GM23338 (cell line): Measurements from ENCODE around the gene MARK3. TPM values are rescaled to one million over a fixed set of nuclear protein-coding genes. Genes with fewer than 3 reads are reported as not detected.

Experiments used
- ATAC-seq: fragments of 200-7000 bp; cut with Tn5 transposase; 3 replicates; pipeline ENCODE4 v1.9.1; 2020
- DNase-seq: peaks from one replicate; pipeline ENCODE4 v3.0.0-alpha.2; 2015; ENCODE audit warnings: low spot score
- H2AFZ ChIP-seq: fragments of 200-600 bp; sonication (generic); 2 replicates; pipeline ENCODE4 v1.8.0; 2016; ENCODE audit warnings: antibody characterized with exemption, mild to moderate bottlenecking, moderate library complexity
- H3F3A ChIP-seq: fragments of 200-600 bp; sonication (generic); replicated peaks from 2 replicates; pipeline ENCODE4 v1.8.0; 2017; ENCODE audit warnings: antibody characterized with exemption, mixed run types, low read depth
- H3K27ac ChIP-seq: fragments of 200-600 bp; sonication (generic); 2 replicates; pipeline ENCODE4 v1.6.1; 2016; ENCODE audit warnings: low read depth
- H3K27me3 ChIP-seq: fragments of 200-600 bp; sonication (generic); 2 replicates; pipeline ENCODE4 v1.8.0; 2016; ENCODE audit warnings: mild to moderate bottlenecking, mixed run types, moderate library complexity; ENCODE audit not compliant: insufficient read depth
- H3K36me3 ChIP-seq: fragments of 200-600 bp; sonication (generic); 2 replicates; pipeline ENCODE4 v1.8.0; 2016; ENCODE audit warnings: mild to moderate bottlenecking; ENCODE audit not compliant: insufficient read depth
- H3K4me1 ChIP-seq: fragments of 200-600 bp; sonication (generic); 2 replicates; pipeline ENCODE4 v1.8.0; 2016; ENCODE audit warnings: mild to moderate bottlenecking, moderate library complexity; ENCODE audit not compliant: insufficient read depth
- H3K4me2 ChIP-seq: fragments of 200-600 bp; sonication (generic); 2 replicates; pipeline ENCODE4 v1.7.1; 2017; ENCODE audit warnings: mixed run types
- H3K4me3 ChIP-seq: fragments of 200-600 bp; sonication (generic); 2 replicates; pipeline ENCODE4 v1.6.1; 2016; ENCODE audit warnings: mixed run types
- H3K79me2 ChIP-seq: fragments of 200-600 bp; sonication (generic); replicated peaks from 2 replicates; pipeline ENCODE4 v1.8.0; 2017; ENCODE audit warnings: mild to moderate bottlenecking; ENCODE audit not compliant: insufficient read depth
- H3K9me2 ChIP-seq: fragments of 200-600 bp; sonication (generic); 2 replicates; pipeline ENCODE4 v1.8.0; 2017; ENCODE audit not compliant: insufficient read depth
- H4K20me1 ChIP-seq: fragments of 200-600 bp; sonication (generic); replicated peaks from 2 replicates; pipeline ENCODE4 v1.8.0; 2017; ENCODE audit warnings: mild to moderate bottlenecking; ENCODE audit not compliant: insufficient read depth
- H3K27ac Mint-ChIP-seq: 2 replicates; pipeline ENCODE4 v1.8.0; 2020; ENCODE audit warnings: inconsistent platforms, mild to moderate bottlenecking, moderate library complexity, mixed read lengths
- H3K27me3 Mint-ChIP-seq: 3 replicates; pipeline ENCODE4 v1.8.0; 2022; ENCODE audit warnings: low read depth, mild to moderate bottlenecking, moderate library complexity, mixed read lengths, inconsistent platforms; ENCODE audit not compliant: insufficient read depth, poor library complexity
- H3K36me3 Mint-ChIP-seq: 3 replicates; pipeline ENCODE4 v1.8.0; 2021; ENCODE audit warnings: low read depth, mild to moderate bottlenecking, inconsistent platforms, moderate library complexity, mixed read lengths
- H3K4me1 Mint-ChIP-seq: 3 replicates; pipeline ENCODE4 v1.8.0; 2020; ENCODE audit warnings: mild to moderate bottlenecking, inconsistent platforms, mixed read lengths
- H3K4me3 Mint-ChIP-seq: 3 replicates; pipeline ENCODE4 v1.8.0; 2021; ENCODE audit warnings: moderate library complexity, mild to moderate bottlenecking, inconsistent platforms, mixed read lengths
- H3K9me3 Mint-ChIP-seq: 3 replicates; pipeline ENCODE4 v1.8.0; 2020; ENCODE audit warnings: moderate library complexity, mild to moderate bottlenecking, inconsistent platforms, mixed read lengths
- CREB1 ChIP-seq: fragments of 250-450 bp; sonication (Bioruptor Pico); IDR thresholded peaks from 2 replicates; pipeline ENCODE4 v1.5.0; 2020; ENCODE audit warnings: low read depth, mild to moderate bottlenecking, moderate library complexity
- EZH2 ChIP-seq: fragments of 200-600 bp; sonication (generic); IDR thresholded peaks from one replicate; pipeline ENCODE4 v1.8.0; 2017; ENCODE audit warnings: antibody characterized with exemption, mild to moderate bottlenecking, low read depth; ENCODE audit not compliant: unreplicated experiment
- EZH2phosphoT487 ChIP-seq: fragments of 200-600 bp; sonication (generic); IDR thresholded peaks from one replicate; pipeline ENCODE4 v1.8.1; 2018; ENCODE audit warnings: antibody characterized with exemption; ENCODE audit not compliant: unreplicated experiment
- JUNB ChIP-seq: IDR thresholded peaks from one replicate; pipeline ENCODE4 v1.6.1; 2016; ENCODE audit warnings: antibody characterized with exemption; ENCODE audit not compliant: unreplicated experiment
- STAT1 ChIP-seq: IDR thresholded peaks from one replicate; pipeline ENCODE4 v1.6.1; 2016; ENCODE audit warnings: antibody characterized with exemption; ENCODE audit not compliant: unreplicated experiment
- ZNF114 ChIP-seq: fragments of 250-450 bp; sonication (Bioruptor Pico); IDR thresholded peaks from 2 replicates; pipeline ENCODE4 v1.5.0; 2020; ENCODE audit warnings: mild to moderate bottlenecking, moderate library complexity
- ZNF331 ChIP-seq: fragments of 250-450 bp; sonication (Bioruptor Pico); IDR thresholded peaks from 2 replicates; pipeline ENCODE4 v1.5.0; 2020; ENCODE audit warnings: low read depth, mild to moderate bottlenecking, moderate library complexity
- polyA plus RNA-seq: library from polyadenylated mRNA; unstranded; fragments of >200 nt; fragmentation: Nextera tagmentation; extraction: Ambion mirVana; gene quantifications from 2 replicates; pipeline ENCODE4 v1.2.1, GENCODE V29; 2016
- total RNA-seq: library from RNA; depleted of rRNA; stranded (reverse); fragments of >200 nt; shearing (Covaris generic); gene quantifications from 2 replicates; pipeline ENCODE4 v1.2.3, GENCODE V29; 2014
- TF ChIP-seq, protein P1 (sequence below): IDR thresholded peaks from one replicate; pipeline ENCODE4 v1.6.1; 2018; ENCODE audit warnings: antibody characterized with exemption; ENCODE audit not compliant: unreplicated experiment
- TF ChIP-seq, protein P2 (sequence below): IDR thresholded peaks from 2 replicates; pipeline ENCODE4 v1.6.1; 2016; ENCODE audit warnings: antibody characterized with exemption
- TF ChIP-seq, protein P3 (sequence below), 2 experiments: fragments of 200-600 bp in 1 of 2; sonication (generic) in 1 of 2; conservative IDR thresholded peaks; 2 replicates each; pipeline versions ENCODE4 v1.5.1 to v1.6.1; 2016 to 2017; ENCODE audit warnings: antibody characterized with exemption in 2 of 2, low read depth in 2 of 2, mild to moderate bottlenecking in 2 of 2, moderate library complexity in 1 of 2

The MARK3 gene
- total and polyA plus RNA-seq, 2 experiments from 2014 or later = 45.9 to 69.7 TPM

DNA sequence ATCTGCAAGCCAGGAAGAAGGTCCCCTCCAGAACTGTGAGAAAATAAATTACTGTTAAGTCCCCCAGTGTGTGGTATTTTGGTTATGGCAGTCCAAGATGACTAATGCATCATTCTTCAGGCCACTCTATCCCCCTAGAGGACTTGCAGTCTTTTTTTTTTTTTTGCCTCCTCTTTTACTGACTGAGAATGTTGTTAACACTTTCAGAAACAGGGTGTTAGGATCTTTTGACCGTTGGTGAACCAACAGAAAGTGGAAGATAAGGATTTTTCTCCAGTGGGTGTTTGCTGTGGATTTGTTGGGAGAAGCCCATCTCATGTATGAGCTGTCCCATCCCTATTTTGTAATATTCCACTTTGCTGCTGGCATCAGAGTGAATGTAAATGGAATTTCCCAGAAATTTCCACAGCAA, 37.8 kb downstream of the MARK3 start (continued):
- TF ChIP-seq, protein P1, sequence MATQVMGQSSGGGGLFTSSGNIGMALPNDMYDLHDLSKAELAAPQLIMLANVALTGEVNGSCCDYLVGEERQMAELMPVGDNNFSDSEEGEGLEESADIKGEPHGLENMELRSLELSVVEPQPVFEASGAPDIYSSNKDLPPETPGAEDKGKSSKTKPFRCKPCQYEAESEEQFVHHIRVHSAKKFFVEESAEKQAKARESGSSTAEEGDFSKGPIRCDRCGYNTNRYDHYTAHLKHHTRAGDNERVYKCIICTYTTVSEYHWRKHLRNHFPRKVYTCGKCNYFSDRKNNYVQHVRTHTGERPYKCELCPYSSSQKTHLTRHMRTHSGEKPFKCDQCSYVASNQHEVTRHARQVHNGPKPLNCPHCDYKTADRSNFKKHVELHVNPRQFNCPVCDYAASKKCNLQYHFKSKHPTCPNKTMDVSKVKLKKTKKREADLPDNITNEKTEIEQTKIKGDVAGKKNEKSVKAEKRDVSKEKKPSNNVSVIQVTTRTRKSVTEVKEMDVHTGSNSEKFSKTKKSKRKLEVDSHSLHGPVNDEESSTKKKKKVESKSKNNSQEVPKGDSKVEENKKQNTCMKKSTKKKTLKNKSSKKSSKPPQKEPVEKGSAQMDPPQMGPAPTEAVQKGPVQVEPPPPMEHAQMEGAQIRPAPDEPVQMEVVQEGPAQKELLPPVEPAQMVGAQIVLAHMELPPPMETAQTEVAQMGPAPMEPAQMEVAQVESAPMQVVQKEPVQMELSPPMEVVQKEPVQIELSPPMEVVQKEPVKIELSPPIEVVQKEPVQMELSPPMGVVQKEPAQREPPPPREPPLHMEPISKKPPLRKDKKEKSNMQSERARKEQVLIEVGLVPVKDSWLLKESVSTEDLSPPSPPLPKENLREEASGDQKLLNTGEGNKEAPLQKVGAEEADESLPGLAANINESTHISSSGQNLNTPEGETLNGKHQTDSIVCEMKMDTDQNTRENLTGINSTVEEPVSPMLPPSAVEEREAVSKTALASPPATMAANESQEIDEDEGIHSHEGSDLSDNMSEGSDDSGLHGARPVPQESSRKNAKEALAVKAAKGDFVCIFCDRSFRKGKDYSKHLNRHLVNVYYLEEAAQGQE = no peak
- TF ChIP-seq ZNF331 (CRISPR knock-in tag) (no peak), EZH2 (no peak), EZH2phosphoT487 (no peak), ZNF114 (CRISPR knock-in tag) (no peak), JUNB (no peak), STAT1 (no peak)
- TF ChIP-seq, protein P2, sequence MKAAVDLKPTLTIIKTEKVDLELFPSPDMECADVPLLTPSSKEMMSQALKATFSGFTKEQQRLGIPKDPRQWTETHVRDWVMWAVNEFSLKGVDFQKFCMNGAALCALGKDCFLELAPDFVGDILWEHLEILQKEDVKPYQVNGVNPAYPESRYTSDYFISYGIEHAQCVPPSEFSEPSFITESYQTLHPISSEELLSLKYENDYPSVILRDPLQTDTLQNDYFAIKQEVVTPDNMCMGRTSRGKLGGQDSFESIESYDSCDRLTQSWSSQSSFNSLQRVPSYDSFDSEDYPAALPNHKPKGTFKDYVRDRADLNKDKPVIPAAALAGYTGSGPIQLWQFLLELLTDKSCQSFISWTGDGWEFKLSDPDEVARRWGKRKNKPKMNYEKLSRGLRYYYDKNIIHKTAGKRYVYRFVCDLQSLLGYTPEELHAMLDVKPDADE = no peak
- TF ChIP-seq, protein P3, sequence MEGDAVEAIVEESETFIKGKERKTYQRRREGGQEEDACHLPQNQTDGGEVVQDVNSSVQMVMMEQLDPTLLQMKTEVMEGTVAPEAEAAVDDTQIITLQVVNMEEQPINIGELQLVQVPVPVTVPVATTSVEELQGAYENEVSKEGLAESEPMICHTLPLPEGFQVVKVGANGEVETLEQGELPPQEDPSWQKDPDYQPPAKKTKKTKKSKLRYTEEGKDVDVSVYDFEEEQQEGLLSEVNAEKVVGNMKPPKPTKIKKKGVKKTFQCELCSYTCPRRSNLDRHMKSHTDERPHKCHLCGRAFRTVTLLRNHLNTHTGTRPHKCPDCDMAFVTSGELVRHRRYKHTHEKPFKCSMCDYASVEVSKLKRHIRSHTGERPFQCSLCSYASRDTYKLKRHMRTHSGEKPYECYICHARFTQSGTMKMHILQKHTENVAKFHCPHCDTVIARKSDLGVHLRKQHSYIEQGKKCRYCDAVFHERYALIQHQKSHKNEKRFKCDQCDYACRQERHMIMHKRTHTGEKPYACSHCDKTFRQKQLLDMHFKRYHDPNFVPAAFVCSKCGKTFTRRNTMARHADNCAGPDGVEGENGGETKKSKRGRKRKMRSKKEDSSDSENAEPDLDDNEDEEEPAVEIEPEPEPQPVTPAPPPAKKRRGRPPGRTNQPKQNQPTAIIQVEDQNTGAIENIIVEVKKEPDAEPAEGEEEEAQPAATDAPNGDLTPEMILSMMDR (conservative IDR thresholded peaks at IDR 0.05; ENCODE audit: low read depth in 2 of 2) = no peak

DNA sequence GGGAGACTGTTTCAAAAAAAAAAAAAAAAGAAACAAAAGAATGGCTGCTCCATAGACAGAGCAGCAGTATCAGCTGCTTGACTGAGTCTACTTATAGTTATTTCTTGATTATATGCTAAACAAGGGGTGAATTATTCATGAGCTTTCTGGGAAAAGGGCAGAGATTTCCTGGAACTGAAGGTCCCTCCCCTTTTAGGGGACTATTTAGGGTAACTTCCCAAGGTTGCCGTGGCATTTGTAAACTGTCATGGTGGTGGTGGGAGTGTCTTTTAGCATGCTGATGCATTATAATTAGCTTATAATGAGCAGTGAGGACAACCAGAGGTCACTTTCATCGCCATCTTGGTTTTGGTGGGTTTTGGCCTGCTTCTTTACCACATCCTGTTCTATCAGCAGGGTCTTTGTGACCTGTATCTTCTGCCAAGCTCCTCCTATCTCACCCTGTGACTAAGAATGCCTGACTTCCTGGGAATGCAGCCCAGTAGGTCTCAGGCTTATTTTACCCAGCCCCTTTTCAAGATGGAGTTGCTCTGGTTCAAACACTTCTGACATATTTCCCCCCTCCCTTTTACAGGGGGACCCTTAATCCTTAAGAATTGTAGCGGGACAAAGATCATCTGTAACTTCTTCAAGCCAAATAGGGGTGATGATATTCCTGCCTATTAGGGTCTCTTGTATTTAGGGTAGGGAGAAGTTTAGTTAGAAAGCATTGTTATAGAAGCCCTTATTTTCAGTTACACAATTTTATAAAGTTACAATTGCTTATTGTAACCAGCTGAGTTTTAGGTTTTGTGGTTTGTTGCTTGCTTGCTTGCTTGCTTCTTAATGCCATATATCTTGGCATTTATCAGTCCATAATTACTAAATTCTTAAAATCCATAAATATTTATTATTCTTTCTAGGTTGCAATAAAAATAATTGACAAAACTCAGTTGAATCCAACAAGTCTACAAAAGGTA, 42.5 kb downstream of the MARK3 start:
- H3K4me3 Mint-ChIP-seq = no peak overlapping the region; the same call in 2 of the 3 replicates
- H3K9me3 Mint-ChIP-seq = no peaks in the 10 kb centered on the region
- DNase-seq (peak; percentile 83), ATAC-seq (peak; percentile 78)
- Histone ChIP-seq H4K20me1 (peaks cover 6% of the 10 kb centered on the region; the same call in 1 of the 2 replicates), H3K4me1 (peaks cover 33% of the 10 kb centered on the region), H3K4me2 (peak overlapping the region; percentile 10; the same call in 1 of the 2 replicates), H2AFZ (no peak overlapping the region), H3K79me2 (peaks cover 67% of the 10 kb centered on the region), H3K36me3 (no peaks in the 10 kb centered on the region), H3K4me3 (no peak overlapping the region), H3K27me3 (no peaks in the 10 kb centered on the region), H3F3A (no peaks in the 10 kb centered on the region), H3K9me2 (no peaks in the 10 kb centered on the region), H3K27ac (peak overlapping the region; percentile 55)
- H3K36me3 Mint-ChIP-seq = peaks cover 13% of the 10 kb centered on the region; the same call in 2 of the 3 replicates
- H3K4me1 Mint-ChIP-seq = peaks cover 37% of the 10 kb centered on the region
- no peaks in the 10 kb centered on the region for H3K27me3 Mint-ChIP-seq
- TF ChIP-seq ZNF331 (CRISPR knock-in tag) (no peak), EZH2 (no peak), CREB1 (peak; percentile 54; the same call in 1 of the 2 replicates)
- peak overlapping the region; percentile 88 for H3K27ac Mint-ChIP-seq
